Measurements from ENCODE around the gene LZIC. TPM values are rescaled to one million over a fixed set of nuclear protein-coding genes. Genes with fewer than 3 reads are reported as not detected.

The LZIC gene
- polyA plus RNA-seq, 1 experiment, result 9.1 TPM

DNA sequence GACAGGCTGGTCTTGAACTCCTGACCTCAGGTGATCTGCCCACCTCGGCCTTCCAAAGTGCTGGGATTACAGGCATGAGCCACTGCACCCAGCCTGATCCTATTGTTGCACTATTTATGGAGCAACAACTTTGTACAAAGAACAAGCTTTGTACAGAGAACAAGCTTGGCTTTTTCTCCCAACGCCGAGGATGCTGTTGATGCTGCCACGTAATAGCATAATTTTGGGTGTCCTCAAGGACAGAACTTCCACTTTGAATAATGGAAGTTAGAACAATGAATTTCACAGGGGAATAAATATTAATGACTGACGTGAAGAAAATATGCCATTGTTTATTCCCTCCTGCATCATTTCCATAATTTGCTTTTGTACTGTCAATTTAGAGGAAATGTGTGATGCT is 41.1 kb upstream of the LZIC start:
- H3K4me3 ChIP-seq (ENCODE audit: low read depth, low read length), result no peak overlapping the region
- peaks cover 2% of the 10 kb centered on the region; the same call in 1 of the 2 replicates for H3K36me3 ChIP-seq (ENCODE audit: control insufficient read depth, insufficient read depth, low read length)
- no peak for DNase-seq (ENCODE audit: low read depth)
- TF ChIP-seq, protein P1, sequence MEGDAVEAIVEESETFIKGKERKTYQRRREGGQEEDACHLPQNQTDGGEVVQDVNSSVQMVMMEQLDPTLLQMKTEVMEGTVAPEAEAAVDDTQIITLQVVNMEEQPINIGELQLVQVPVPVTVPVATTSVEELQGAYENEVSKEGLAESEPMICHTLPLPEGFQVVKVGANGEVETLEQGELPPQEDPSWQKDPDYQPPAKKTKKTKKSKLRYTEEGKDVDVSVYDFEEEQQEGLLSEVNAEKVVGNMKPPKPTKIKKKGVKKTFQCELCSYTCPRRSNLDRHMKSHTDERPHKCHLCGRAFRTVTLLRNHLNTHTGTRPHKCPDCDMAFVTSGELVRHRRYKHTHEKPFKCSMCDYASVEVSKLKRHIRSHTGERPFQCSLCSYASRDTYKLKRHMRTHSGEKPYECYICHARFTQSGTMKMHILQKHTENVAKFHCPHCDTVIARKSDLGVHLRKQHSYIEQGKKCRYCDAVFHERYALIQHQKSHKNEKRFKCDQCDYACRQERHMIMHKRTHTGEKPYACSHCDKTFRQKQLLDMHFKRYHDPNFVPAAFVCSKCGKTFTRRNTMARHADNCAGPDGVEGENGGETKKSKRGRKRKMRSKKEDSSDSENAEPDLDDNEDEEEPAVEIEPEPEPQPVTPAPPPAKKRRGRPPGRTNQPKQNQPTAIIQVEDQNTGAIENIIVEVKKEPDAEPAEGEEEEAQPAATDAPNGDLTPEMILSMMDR (IDR thresholded peaks at IDR 0.05; ENCODE audit: insufficient read depth, low read depth, low read length), result no peak
- ChIA-PET POLR2A (no interaction called here), CTCF (interaction anchor here (0.6 kb wide), 2 partner anchors 21 to 37 kb away, joined by 3 read pairs; no protein-coding TSS in a partner anchor)
- H3K27me3 ChIP-seq (ENCODE audit: control insufficient read depth, insufficient read depth, low read length), result no peaks in the 10 kb centered on the region

DNA sequence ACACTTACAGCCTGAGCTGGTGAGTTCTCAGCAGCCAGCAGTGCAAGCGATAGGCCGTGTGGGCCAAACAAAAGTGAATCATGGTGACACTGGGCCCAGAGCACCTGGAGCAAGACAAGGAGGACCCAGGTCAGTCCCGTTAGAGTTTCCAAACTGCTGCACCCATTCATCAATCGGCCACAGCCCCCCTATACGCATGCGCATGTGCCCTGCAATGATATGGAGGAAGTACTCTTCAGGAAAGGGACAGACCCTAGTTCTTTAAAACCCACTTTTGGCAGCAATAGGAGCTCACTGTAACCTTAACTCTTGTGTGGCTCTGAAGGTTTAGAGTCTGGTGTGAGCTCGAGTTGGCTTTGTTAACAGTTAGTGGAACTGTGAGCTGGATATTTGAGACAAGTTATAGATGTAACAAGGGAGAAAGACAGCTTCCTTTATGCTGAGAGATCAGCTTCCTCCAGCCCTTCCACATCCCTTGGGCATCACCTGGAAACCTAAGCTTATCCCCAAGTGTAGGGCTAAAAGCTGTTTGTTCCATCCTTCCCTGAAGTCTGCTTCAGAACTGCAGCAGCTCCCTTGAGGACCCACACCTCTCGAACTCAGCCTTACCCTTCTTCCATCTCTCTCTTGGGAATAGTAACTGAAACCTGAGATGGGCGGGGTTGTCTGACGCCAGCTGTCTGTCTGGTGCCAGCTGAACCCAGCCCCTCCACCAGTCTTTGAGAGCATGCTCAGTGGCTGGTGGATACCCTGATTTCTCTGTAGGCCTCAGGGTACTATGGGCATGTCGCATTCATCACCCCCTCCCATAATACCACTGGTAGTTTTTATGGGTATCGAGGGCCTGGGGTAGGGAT is 17.7 kb upstream of the LZIC start:
- H3K36me3 ChIP-seq (ENCODE audit: control insufficient read depth, insufficient read depth, low read length), result no peaks in the 10 kb centered on the region
- CTCF ChIA-PET, result interaction anchor here (2.9 kb wide), 1 partner anchor 11 kb away, joined by 17 read pairs; no protein-coding TSS in a partner anchor
- H3K27me3 ChIP-seq (ENCODE audit: control insufficient read depth, insufficient read depth, low read length), result no peaks in the 10 kb centered on the region
- TF ChIP-seq, protein P1 (IDR thresholded peaks at IDR 0.05; ENCODE audit: insufficient read depth, low read depth, low read length), result no peak
- no peak for DNase-seq (ENCODE audit: low read depth)
- H3K4me3 ChIP-seq (ENCODE audit: low read depth, low read length), result no peak overlapping the region
- POLR2A ChIA-PET, result no interaction called here

- ChIA-PET POLR2A (no interaction called here), CTCF (interaction anchor here (0.9 to 2.9 kb wide), 2 partner anchors 10 to 85 kb away, joined by 3 to 17 read pairs; no protein-coding TSS in a partner anchor)
- no peak overlapping the region for H3K4me3 ChIP-seq (ENCODE audit: low read depth, low read length)
- no peak for DNase-seq (ENCODE audit: low read depth)
- H3K27me3 ChIP-seq (ENCODE audit: control insufficient read depth, insufficient read depth, low read length), result no peaks in the 10 kb centered on the region
- TF ChIP-seq, protein P1 (IDR thresholded peaks at IDR 0.05; ENCODE audit: insufficient read depth, low read depth, low read length), result no peak
- no peaks in the 10 kb centered on the region for H3K36me3 ChIP-seq (ENCODE audit: control insufficient read depth, insufficient read depth, low read length)
These were observed 16.8 kb upstream of the LZIC start for GRCh38 chr1:9960011-9960410.

DNA sequence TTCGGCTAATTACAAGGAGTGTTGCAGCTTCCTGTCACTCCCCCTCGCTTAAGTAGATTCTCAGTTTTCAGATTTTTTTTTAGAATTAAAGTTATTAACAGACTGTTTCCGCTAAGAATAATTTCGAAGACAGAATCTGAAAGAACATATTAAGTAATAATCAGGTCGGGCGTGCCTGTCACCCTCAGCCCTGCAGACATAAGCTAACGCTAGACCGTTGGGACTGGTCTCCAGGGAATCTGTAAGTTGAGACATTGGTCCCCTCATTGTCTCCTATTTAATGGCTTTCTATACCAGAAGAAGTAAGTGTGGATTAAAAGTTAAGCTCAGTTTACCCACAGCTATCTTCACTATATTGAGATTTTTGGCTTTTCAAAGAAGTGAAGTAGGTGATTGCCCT is 14.5 kb upstream of the LZIC start:
- POLR2A ChIA-PET, result no interaction called here
- H3K4me3 ChIP-seq (ENCODE audit: low read depth, low read length), result no peak overlapping the region
- DNase-seq (ENCODE audit: low read depth), result no peak
- CTCF ChIA-PET, result interaction anchor here (1.4 to 1.8 kb wide), 3 partner anchors 17 to 253 kb away, joined by 4 to 5 read pairs (median 4); partner anchors contain the start of gene KIF1B
- TF ChIP-seq, protein P1 (IDR thresholded peaks at IDR 0.05; ENCODE audit: insufficient read depth, low read depth, low read length), result no peak
- no peaks in the 10 kb centered on the region for H3K36me3 ChIP-seq (ENCODE audit: control insufficient read depth, insufficient read depth, low read length)
- no peaks in the 10 kb centered on the region for H3K27me3 ChIP-seq (ENCODE audit: control insufficient read depth, insufficient read depth, low read length)

GRCh38 chr1:9946315-9946714 is 3.1 kb upstream of the LZIC start:
- H3K36me3 ChIP-seq (ENCODE audit: control insufficient read depth, insufficient read depth, low read length), result peaks cover 2% of the 10 kb centered on the region; the same call in 1 of the 2 replicates
- no peak overlapping the region for H3K4me3 ChIP-seq (ENCODE audit: low read depth, low read length)
- TF ChIP-seq, protein P1 (IDR thresholded peaks at IDR 0.05; ENCODE audit: insufficient read depth, low read depth, low read length), result no peak
- ChIA-PET POLR2A (no interaction called here), CTCF (no interaction called here)
- DNase-seq (ENCODE audit: low read depth), result no peak
- no peaks in the 10 kb centered on the region for H3K27me3 ChIP-seq (ENCODE audit: control insufficient read depth, insufficient read depth, low read length)
